ENCODE results near the gene SPIRE2.
"Not testable (repeated sequence)": the region's sequence is repeated elsewhere in the genome, so short reads cannot be mapped to it uniquely, and the experiment has no call there.

The SPIRE2 gene

GRCh38 chr16:89811321-89811720 is 17.0 kb upstream of the SPIRE2 start:
- DNase-seq (ENCODE audit: low spot score) = no peak

GRCh38 chr16:89815639-89816348 is 12.5 kb upstream of the SPIRE2 start:
- no peak for DNase-seq (ENCODE audit: low spot score)

GRCh38 chr16:89818851-89819403 is 9.3 kb upstream of the SPIRE2 start:
- not testable (repeated sequence) for DNase-seq (ENCODE audit: low spot score)

GRCh38 chr16:89819448-89819847 is 8.8 kb upstream of the SPIRE2 start:
- DNase-seq (ENCODE audit: low spot score) = not testable (repeated sequence)

GRCh38 chr16:89821438-89822187 is 6.7 kb upstream of the SPIRE2 start:
- DNase-seq (ENCODE audit: low spot score) = no peak

GRCh38 chr16:89822188-89823086 is 5.8 kb upstream of the SPIRE2 start:
- no peak for DNase-seq (ENCODE audit: low spot score)

GRCh38 chr16:89823087-89823823 is 5.0 kb upstream of the SPIRE2 start:
- DNase-seq (ENCODE audit: low spot score) = no peak

- not testable (repeated sequence) for DNase-seq (ENCODE audit: low spot score)
Observed at GRCh38 chr16:89823824-89824148, 4.5 kb upstream of the SPIRE2 start.

- no peak for DNase-seq (ENCODE audit: low spot score)
Observed at GRCh38 chr16:89826531-89827382, 1.5 kb upstream of the SPIRE2 start.

GRCh38 chr16:89827383-89828198 is 684 bp upstream of the SPIRE2 start:
- no peak for DNase-seq (ENCODE audit: low spot score)

- DNase-seq (ENCODE audit: low spot score) = no peak
Observed at GRCh38 chr16:89828870-89829629, 775 bp downstream of the SPIRE2 start.

- DNase-seq (ENCODE audit: low spot score) = no peak
Observed at GRCh38 chr16:89829630-89830437, 1.6 kb downstream of the SPIRE2 start.

- no peak for DNase-seq (ENCODE audit: low spot score)
Observed at GRCh38 chr16:89831810-89832328, 3.6 kb downstream of the SPIRE2 start.

- DNase-seq (ENCODE audit: low spot score) = not testable (repeated sequence)
Observed at GRCh38 chr16:89833664-89834363, 5.5 kb downstream of the SPIRE2 start.

- DNase-seq (ENCODE audit: low spot score) = not testable (repeated sequence)
Observed at GRCh38 chr16:89834813-89835363, 6.6 kb downstream of the SPIRE2 start.

- DNase-seq (ENCODE audit: low spot score) = not testable (repeated sequence)
Observed at GRCh38 chr16:89836484-89836883, 8.2 kb downstream of the SPIRE2 start.

GRCh38 chr16:89837014-89837546 is 8.8 kb downstream of the SPIRE2 start:
- no peak for DNase-seq (ENCODE audit: low spot score)
